NCI-H524 treated with DMSO at 0.1 percent for 48 hours (cell line): ENCODE data around the gene BASP1.

ENCODE experiments used
- DNase-seq: peaks from one replicate; lab custom pipeline; 2025; lab: John Stamatoyannopoulos, UW

BASP1 gene, protein sequence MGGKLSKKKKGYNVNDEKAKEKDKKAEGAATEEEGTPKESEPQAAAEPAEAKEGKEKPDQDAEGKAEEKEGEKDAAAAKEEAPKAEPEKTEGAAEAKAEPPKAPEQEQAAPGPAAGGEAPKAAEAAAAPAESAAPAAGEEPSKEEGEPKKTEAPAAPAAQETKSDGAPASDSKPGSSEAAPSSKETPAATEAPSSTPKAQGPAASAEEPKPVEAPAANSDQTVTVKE

DNA sequence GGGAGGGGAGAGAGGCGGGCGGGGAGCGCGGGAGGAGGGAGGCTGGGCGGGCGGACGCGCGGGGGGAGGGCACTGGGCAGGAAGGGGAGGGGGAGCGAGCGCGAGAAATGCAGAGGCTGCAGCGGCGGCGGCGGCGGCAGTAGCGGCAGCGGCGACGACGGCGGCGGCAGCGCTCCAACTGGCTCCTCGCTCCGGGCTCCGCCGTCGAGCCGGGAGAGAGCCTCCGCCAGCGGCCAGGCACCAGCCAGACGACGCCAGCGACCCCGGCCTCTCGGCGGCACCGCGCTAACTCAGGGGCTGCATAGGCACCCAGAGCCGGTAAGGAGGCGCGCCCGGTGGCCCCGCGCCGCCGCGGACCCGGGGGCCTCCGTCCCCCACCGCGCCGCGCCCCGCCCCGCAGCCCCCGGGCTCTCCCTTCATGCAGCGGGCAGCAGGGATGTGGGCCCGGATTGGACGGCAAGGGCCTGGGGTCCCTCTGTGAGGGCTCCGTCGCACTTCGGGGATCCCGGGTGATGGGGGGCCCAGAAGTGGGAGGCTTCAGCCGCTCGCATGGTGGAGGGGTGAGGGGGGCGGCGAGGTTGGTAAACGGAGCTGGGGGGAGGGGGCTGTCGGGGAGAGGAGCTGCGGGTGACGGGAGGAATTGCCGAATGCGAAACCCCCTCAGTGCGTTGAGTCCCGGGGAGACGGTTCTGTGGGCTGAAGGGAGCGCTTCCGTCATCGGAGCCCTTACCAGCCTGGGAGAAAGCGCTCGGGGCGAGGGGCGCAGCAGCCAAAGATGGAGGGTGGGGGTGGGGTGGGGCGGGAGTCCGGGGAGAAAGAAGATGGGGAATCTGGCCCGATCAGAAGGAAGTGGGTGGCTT, at the start of gene BASP1:
TSS of gene BASP1 (plus strand) at position 139 of the 860 bp plus-strand sequence. CDS start 57,586 bp downstream, outside the sequence.
- no peak for DNase-seq

DNA sequence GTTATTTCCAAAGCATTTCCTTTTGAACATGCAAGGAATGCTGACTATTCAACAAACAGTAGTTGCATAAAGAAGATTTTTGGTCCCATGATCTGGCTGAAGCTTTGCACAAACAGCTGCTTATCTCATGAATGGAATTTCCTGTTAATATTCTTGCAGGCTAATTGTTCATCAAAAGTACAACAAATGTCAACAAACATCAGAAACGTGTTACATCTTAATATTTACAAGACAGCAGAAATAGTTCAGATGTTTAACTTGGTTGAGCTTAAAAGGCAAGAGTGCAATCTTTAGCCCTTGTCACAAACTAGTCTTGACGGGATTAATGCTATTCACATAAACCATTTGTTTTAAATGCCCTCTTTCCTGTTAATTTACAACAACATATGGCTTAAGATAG, 47.9 kb upstream of the BASP1 start:
- no peak for DNase-seq

DNA sequence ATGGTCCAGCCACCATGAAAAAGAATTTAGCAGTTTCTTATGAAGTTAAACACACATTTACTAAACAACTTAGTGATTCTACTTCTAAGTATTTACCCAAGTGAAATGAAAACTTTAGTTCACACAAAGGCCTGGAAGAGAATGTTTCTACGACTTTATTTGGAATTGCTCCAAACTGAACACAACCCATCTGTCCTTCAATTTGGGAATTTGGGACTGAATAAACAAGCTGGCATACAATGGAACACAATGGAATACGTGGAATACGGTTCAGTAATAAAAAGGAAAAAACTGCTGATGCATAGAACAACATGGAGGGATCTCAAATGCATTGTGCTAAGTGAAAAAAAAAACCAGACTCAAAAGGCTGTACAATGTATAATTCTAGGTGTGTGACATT, 44.6 kb upstream of the BASP1 start:
- no peak for DNase-seq

DNA sequence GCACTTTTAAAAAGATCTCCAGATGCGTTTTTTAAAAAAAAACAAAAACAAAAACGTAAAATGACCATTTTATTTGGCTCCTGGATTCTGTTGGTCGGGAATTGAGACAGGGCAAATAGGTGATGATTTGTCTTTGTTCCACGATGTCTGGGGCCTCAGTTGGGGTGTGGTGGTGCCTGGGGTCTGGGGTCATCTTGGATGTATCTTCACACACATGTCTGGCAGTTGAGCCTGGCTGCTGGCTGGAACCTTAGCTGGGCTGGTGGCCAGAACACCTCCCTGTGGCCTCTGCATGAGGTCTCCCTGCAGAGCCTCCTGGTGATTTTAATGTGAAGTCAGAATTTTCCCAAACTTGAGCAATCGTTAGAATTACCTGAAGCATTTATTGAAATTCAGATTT, 42.5 kb upstream of the BASP1 start:
- no peak for DNase-seq

DNA sequence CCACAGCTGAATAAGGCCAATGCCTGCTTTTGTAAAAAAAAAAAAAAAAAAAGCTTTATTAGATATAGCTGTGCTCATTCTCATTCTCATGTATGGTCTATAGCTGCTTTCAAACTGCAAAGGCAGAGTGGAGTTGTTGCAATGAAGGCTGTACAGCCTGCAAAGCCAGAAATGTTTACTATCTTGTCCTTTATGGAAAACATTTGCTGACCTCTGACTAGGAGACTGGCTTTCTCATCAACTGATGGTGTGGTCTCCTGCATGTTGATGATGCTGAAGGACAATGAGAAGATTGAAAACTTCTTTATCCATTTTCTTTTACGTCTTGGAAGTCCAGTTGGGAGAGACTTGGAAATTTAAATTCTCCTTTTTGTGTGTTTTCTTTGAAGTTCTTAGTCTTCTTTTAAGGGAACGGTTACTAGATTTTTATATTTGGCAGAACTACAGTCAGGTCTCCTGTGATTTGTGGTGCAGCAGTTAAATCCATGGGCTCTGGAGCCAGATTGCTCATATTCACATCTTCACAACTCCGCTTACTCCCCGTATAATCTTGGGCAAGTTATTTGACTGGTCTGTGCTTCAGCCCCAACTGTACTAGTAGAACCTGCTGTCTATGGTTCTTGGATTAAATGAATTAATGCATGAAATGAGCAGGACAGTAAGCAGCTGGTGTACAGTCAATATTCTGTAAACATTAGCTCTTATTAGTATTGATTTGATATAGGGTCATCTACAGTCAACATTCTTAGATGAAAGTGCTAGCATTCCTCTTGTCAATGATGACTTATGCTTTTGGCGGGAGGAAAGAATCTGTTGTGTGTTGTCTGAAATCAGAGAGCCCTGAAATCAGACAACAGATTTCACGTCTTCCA, 39.7 kb upstream of the BASP1 start:
- DNase-seq, result no peak

DNA sequence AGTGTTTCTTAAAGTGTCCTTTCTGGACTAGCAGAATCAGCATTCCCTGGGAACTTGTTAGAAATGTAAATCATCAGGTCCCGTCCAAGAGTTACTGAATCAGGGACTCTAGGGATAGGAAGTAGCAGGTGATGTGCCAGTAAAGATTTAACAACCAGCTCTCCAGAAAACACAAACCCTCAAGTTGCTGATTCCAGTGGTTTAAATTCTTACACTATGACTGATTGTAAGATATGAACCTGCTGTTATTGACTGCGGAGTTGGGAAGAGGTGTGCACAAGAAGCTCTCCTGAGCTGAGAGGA, 39.1 kb upstream of the BASP1 start:
- no peak for DNase-seq

DNA sequence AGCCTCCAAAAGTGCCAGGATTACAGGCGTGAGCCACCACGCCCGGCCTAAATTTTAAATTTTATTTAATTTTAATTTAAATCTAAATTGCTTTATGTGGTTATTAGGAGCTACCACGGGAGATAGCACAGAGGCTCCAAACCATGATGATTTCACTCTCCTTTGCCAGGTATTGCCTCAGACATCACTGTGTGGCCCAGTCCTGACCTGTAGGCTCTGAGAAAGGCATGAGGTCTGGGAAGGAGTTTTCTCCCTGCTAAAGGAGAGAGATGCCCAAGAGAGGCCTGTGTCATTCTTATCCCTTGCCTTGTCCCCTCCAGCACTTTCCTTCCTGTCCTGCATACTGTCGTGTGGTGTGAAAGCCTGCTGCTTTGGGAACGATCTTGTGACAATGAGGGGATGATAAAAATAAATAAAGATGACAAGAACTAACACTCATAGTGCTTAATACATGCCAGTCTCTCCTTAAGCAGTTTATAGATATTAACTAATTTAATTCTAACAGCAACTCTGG, 37.0 kb upstream of the BASP1 start:
- no peak for DNase-seq

DNA sequence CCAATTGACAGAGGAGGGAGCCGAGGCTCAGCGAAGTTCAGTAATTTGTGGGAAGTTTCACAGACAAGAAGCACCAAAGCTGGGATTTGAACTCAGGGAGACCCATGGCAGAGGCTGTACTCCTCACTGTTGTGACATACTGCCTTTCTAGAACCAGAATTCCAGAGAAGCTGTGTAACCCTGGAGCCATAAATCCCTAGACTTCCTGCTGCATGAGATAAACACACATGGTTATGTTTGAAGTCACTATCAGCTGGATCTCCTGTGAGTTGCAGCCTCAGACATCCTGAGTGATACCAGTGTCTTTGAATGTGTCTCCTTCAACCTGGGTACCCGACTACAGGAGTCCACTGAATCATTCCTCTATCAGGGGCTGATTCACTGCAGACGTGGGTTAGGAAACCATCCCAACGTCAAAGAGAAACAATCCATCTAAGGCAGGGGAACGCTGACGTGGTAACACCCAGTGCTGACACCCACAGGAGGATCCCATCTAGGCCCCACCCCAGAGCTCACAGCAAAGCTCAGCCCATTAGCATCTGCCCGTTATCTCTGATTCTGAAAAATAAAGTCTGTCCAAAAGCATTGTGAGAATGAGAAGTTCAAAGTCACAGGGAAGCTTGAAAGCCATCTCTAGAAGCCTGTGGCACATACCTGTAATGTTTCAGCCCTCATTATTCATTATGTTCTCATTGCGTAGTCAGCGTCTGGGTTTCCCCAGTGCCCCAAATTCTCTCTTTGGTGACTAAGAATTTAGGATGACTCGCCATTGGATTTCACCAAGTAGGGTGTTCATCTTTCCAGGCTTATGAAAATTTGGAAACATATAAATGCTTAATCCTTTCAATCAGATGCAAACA, 36.3 kb upstream of the BASP1 start:
- no peak for DNase-seq

DNA sequence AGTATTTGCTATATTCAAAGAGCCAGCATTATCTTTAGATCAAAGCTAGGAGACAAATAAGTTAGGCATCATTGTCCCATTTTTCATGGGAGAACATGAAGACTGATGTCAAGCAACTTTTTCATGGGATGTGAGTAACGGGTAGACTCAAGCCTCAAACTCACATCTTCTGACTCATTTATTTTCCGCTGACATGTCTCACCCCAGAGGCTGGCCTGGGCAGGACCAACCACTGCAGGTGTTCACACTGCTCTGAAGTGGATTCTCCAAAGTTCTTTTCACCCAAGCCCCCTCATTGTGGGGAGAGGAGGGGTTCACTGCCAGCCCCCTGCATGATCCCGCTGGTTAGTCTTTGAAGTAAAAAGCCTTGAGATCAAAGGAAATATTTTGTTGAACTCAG, 34.9 kb upstream of the BASP1 start:
- no peak for DNase-seq

DNA sequence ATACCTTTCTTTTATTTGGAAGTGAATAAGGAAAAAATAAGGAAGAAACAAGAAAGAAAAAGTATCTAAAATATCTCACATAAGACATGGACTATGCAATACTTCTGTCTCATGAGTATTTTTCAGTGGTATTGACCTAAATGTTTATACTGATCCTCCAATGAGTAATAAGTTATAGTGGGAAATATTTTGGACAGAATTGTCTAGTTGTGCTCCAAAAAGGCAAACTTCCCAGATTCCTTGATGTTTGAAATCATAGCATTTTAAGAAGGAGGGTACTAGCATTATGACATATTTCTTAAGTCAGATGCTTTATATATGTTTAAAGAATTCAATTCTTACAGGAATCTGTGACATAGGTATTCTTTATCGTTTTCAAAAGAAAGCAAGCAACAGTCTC, 34.5 kb upstream of the BASP1 start:
- DNase-seq, result no peak

DNA sequence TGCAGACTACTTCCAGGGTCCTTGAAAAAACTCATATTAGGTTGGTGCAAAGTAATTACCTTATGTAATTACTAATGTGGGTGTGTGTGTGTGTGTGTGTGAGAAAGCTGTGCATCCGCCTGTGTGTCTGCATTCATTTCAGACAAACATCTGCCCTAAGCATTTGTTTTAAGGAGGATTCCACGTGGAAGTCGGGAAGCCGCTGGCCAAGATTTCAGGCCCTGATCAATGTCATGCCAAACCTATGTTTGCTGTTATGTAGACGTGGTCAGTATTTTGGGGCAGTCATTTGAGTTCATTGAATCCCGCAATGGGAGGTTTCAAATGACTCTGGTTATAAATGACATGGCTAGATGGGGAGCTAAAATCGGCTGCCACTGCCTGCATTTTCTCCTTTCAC, 33.6 kb upstream of the BASP1 start:
- DNase-seq, result no peak

DNA sequence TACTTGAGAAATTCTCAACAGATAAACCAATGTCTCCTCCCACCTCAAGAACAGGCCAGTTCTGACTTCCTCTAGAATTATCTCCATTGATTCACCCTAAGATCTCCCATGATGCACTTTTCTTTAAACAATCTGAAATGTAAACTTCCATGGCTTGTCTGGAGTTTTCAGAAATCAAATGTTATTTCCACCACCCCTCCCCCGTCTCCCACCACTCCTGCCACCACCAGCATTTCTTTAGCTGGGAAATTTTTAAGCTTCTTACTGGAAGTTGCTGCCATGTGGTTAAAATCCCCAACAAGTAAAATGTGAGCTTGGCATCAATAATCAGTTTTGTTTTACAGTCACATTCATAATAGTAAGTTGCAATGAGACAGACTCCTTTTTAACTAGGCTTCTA, 32.8 kb upstream of the BASP1 start:
- DNase-seq, result no peak

DNA sequence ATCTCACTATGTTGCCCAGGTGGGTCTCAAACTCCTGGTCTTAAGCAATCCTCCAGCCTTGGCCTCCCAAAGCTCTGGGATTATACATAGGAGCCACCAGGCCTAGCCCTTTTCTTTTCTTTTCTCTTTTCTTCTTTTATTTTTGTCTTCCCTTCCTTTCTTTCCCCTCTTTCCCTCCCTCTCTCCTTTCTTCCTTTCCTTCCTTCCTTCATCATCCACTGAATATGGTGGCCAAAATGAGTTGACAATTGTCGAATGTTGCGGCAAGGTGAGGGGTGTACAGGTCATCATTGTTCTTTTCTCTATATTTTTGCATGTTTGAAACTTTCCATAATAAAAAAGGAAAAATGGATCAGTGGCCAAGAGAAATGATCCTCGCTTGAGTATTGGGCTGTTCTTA, 32.1 kb upstream of the BASP1 start:
- no peak for DNase-seq

DNA sequence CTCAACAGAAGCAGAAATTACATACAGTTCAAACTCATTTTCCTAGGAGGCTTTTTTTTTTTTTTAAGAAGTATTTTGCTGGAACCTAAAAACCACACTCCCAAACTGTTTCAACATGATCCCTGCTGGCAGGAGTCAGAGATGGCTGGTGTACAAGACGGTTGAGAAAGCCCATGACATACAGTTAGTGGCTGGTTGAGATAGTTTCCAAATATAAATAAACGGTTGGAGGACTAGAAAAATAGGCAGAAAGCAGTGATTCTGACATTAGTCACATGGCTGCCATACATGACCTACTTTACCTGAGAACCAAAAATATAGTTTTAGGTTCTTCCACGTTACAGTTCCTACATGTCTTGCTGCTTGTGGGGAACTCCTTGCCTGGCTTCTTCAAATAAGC, 31.7 kb upstream of the BASP1 start:
- DNase-seq, result no peak

DNA sequence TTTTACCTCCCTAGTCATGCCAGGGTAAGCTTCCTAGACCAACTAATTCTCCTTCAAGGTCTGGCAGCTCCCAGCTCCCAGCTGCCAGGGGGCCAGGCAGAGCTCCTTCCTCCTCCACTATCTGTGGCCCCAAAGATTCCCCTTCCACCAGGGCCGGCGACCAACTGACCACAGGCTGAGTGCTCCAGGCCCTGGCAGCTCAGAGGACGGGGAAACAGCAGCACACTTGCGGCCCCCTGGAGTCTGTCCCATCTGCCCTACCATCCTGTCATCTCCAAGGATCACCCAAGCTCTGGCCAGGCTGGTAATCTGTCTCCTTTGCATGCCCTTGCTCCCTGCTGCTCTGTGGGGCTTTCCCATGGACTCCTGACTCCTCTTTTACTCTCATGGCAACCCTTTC, 31.2 kb upstream of the BASP1 start:
- no peak for DNase-seq

DNA sequence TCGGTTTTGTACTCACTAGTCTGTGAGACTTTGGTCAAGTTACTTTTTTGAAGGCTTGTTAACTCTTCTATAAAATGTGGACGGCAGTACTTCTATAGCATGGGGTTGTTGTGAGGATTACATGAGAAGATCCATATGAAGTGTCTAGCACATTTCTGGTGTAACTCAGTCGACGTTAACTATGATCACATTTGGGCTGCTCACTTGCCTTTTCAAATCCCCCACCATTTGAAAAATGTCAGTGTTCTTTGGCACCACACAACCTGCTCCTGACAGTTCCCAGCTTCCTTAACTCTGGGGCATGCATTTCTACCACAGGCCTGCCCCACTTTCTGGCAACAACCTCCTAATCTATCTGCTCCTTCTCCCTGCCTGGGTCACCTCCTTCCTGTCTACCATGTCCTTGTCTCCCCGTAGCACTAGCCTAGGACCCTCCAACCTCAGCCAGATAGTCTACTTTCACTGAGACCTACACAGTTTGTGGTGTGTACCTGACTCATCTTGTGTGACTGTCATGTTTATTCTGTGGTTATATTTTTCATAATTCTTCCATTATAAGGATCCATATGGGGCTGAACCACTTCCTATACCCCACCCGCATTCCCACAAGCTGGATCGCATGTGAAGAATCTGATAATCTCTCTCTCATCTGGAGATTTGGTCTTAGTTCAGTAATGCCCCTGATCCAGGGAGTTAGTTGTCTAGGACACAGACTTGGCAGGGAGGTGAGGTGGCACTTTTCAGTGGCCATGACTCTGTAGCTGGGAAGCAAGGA, 30.2 kb upstream of the BASP1 start:
- DNase-seq, result no peak

DNA sequence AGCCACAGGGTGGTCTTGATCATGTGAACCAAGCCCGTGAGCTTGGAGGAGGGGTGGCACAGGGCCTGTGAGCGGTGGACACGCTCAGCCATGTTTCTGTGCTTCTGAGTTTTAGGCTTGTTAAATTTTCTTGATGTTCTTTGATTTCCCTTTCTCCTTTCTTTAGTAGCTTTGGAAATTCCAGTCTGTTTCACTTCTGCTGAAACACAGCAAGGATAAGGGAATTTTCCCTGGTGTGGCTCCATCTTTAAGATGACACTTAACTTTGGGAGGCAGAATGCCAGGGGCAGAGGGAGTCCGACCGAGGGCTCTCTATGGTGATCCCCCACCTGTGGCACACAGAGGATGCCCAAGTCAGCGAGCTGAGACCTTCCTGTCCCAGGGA, 29.7 kb upstream of the BASP1 start:
- no peak for DNase-seq

DNA sequence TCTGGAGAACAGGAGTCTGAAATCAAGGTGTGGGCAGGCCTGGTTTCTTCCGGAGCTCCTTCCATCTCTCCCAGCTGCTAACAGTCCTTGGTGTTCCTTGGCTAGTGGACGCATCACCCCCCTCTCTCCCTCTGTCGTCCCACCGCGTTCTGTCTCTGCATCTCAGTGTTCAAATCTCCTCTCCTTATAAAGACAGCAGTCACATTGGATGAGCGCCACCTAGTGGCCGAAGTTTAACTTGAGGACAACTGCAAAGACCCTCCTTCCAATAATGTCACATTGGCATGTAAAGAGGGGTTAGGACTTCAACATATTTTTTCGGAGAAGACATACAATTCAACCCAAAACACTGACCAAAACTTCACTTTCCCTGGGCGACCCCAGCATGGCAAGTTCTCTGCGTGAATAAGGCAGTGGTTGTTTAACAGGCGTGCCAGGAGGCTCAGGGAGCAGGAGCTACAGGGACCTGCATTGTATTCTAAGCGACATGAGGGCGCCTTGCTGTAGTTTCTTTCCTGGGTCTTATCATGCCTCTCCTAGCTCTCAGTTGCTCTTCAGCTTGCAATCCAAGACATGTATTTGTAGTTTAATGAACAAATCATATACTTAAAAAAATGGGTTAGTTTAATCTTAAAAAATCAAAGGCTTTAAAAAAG, 27.9 kb upstream of the BASP1 start:
- peak; percentile 42 for DNase-seq

DNA sequence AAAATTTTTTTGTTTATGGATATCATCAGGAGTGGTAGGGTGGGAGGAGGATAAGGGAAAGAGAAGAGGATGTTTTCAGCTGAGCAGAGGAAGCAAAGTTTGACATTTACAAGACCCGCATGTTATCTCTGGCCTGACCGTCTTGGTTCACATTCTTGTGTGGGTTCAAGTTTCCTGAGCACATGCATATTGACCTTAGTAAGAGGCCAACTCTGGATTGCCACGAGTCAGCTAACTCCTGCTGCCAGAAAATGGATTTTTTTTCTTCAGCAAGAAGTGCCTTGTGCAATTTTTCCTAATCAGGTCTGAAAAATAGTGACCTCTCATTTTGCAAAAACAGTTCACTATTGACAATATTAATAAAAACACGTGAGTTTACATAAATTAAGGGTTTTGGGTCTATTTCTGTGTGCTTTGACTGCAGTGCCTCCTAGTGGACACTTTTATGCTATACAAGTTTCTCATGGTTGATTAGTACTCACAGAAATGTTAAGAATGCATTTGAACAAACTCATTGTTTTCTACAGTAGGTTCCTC, 27.1 kb upstream of the BASP1 start:
- no peak for DNase-seq

DNA sequence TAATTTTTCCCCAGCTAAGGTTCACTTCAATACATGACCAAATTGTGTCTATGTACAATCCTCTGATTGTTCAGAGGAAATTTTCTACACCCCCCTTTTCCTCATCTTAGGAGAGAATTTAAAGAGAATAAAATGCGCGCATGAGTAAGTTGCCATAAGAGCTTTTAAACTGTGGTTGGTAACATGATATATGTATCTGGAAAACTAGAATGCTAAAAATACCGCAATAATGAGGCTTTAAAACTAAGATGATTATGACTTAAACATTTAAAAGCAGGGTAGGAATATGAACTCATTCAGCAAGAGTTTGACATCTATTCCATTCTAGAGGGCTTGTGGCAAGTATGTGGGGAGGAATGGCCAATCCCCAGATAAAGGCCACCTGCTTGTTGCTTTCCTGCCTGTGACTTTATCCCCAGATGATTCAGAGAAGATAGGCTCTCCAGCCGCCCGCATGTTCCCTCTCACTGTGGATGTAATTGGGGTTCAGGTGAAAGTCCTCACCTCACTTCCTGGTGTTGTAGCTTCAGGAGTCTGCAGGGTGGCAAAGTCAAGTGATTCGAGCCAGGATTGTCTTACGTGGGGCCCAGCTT, 26.5 kb upstream of the BASP1 start:
- no peak for DNase-seq
